GM21737 (cell line): Measurements from ENCODE around the gene NFIX.

Experiments used
- ATAC-seq: cut with Tn5 transposase; IDR thresholded peaks from one replicate; pipeline ENCODE4 v1.9.1; 2021; ENCODE audit warnings: mild to moderate bottlenecking, moderate library complexity; ENCODE audit not compliant: unreplicated experiment

The NFIX gene

GRCh38 chr19:13033819-13034611, 38.7 kb downstream of the NFIX start:
- ATAC-seq: no peak

- ATAC-seq: no peak
Measured at GRCh38 chr19:13034636-13035035, 39.4 kb downstream of the NFIX start.

GRCh38 chr19:13035820-13036365, 40.6 kb downstream of the NFIX start:
- ATAC-seq: no peak

- no peak for ATAC-seq
Measured at GRCh38 chr19:13036366-13036976, 41.2 kb downstream of the NFIX start.

GRCh38 chr19:13037161-13037560, 41.9 kb downstream of the NFIX start:
- ATAC-seq: no peak

GRCh38 chr19:13037731-13038130, 42.5 kb downstream of the NFIX start:
- no peak for ATAC-seq

- ATAC-seq: no peak
Measured at GRCh38 chr19:13038306-13039210, 43.3 kb downstream of the NFIX start.

GRCh38 chr19:13039211-13039789, 44.0 kb downstream of the NFIX start:
- ATAC-seq: no peak

GRCh38 chr19:13040232-13040947, 45.1 kb downstream of the NFIX start:
- no peak for ATAC-seq

GRCh38 chr19:13040948-13041292, 45.6 kb downstream of the NFIX start:
- no peak for ATAC-seq

- no peak for ATAC-seq
Measured at GRCh38 chr19:13042443-13043130, 47.3 kb downstream of the NFIX start.

GRCh38 chr19:13043285-13043684, 48.0 kb downstream of the NFIX start:
- ATAC-seq: no peak

- ATAC-seq: no peak
Measured at GRCh38 chr19:13044231-13044836, 49.1 kb downstream of the NFIX start.

- no peak for ATAC-seq
Measured at GRCh38 chr19:13045812-13046211, 50.5 kb downstream of the NFIX start.

- ATAC-seq: no peak
Measured at GRCh38 chr19:13047374-13047773, 52.1 kb downstream of the NFIX start.

GRCh38 chr19:13050274-13050673, 55.0 kb downstream of the NFIX start:
- ATAC-seq: no peak

GRCh38 chr19:13051557-13052165, 56.4 kb downstream of the NFIX start:
- ATAC-seq: no peak

GRCh38 chr19:13052447-13053175, 57.3 kb downstream of the NFIX start:
- ATAC-seq: no peak
